Neural cell (in vitro differentiated cells): ENCODE data around the gene FILIP1L.

Experiments
- EP300 ChIP-seq: fragments of 450-650 bp; conservative IDR thresholded peaks from 2 replicates; pipeline ENCODE4 v1.6.1; 2014; ENCODE audit warnings: antibody characterized with exemption, mild to moderate bottlenecking, moderate library complexity; ENCODE audit not compliant: poor library complexity, severe bottlenecking
- EZH2 ChIP-seq: fragments of 200-600, 300-800 bp; shearing (Covaris generic), sonication (generic); IDR thresholded peaks from 2 replicates; pipeline ENCODE4 v1.6.1; 2014; ENCODE audit warnings: antibody characterized with exemption, low read length, borderline replicate concordance, mild to moderate bottlenecking; ENCODE audit not compliant: insufficient read depth, poor library complexity, severe bottlenecking
- MXI1 ChIP-seq: fragments of 450-650 bp; conservative IDR thresholded peaks from 2 replicates; pipeline ENCODE4 v1.6.1; 2014; ENCODE audit warnings: antibody characterized with exemption, mild to moderate bottlenecking; ENCODE audit not compliant: poor library complexity, severe bottlenecking
- RAD21 ChIP-seq: fragments of 450-650 bp; conservative IDR thresholded peaks from 2 replicates; pipeline ENCODE4 v1.6.1; 2014; ENCODE audit warnings: antibody characterized with exemption, mild to moderate bottlenecking, moderate library complexity
- TF ChIP-seq, protein P1 (sequence below): fragments of 450-650 bp; IDR thresholded peaks from 2 replicates; pipeline ENCODE4 v1.5.1; 2014; ENCODE audit warnings: antibody characterized with exemption, mild to moderate bottlenecking, moderate library complexity; ENCODE audit not compliant: poor library complexity, severe bottlenecking
- TF ChIP-seq, protein P2 (sequence below): IDR thresholded peaks from 2 replicates; pipeline ENCODE4 v1.6.1; 2012; ENCODE audit warnings: borderline replicate concordance

DNA sequence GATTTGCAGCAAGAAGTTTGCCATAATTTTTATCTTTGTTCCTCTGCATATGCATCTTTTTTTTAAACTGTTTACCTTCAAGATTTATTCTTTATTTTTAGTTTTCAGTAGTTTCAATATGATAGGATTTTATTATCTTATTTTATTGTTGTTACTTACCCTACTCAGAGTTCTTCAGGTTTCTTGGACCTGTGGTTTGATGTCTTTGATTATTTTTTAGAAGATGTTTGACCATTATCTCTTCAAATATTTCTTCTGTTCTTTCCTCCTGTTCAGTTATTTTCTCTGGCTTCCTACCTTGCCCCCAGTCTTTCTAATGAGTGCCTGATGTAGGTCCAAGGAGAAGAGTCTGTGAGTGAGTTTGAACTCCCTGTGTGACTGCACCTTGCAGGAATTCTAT lies 137.7 kb downstream of the FILIP1L start:
- TF ChIP-seq, protein P1, sequence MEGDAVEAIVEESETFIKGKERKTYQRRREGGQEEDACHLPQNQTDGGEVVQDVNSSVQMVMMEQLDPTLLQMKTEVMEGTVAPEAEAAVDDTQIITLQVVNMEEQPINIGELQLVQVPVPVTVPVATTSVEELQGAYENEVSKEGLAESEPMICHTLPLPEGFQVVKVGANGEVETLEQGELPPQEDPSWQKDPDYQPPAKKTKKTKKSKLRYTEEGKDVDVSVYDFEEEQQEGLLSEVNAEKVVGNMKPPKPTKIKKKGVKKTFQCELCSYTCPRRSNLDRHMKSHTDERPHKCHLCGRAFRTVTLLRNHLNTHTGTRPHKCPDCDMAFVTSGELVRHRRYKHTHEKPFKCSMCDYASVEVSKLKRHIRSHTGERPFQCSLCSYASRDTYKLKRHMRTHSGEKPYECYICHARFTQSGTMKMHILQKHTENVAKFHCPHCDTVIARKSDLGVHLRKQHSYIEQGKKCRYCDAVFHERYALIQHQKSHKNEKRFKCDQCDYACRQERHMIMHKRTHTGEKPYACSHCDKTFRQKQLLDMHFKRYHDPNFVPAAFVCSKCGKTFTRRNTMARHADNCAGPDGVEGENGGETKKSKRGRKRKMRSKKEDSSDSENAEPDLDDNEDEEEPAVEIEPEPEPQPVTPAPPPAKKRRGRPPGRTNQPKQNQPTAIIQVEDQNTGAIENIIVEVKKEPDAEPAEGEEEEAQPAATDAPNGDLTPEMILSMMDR: no peak
- TF ChIP-seq EP300 (no peak), EZH2 (no peak), MXI1 (no peak), RAD21 (no peak)
- TF ChIP-seq, protein P2, sequence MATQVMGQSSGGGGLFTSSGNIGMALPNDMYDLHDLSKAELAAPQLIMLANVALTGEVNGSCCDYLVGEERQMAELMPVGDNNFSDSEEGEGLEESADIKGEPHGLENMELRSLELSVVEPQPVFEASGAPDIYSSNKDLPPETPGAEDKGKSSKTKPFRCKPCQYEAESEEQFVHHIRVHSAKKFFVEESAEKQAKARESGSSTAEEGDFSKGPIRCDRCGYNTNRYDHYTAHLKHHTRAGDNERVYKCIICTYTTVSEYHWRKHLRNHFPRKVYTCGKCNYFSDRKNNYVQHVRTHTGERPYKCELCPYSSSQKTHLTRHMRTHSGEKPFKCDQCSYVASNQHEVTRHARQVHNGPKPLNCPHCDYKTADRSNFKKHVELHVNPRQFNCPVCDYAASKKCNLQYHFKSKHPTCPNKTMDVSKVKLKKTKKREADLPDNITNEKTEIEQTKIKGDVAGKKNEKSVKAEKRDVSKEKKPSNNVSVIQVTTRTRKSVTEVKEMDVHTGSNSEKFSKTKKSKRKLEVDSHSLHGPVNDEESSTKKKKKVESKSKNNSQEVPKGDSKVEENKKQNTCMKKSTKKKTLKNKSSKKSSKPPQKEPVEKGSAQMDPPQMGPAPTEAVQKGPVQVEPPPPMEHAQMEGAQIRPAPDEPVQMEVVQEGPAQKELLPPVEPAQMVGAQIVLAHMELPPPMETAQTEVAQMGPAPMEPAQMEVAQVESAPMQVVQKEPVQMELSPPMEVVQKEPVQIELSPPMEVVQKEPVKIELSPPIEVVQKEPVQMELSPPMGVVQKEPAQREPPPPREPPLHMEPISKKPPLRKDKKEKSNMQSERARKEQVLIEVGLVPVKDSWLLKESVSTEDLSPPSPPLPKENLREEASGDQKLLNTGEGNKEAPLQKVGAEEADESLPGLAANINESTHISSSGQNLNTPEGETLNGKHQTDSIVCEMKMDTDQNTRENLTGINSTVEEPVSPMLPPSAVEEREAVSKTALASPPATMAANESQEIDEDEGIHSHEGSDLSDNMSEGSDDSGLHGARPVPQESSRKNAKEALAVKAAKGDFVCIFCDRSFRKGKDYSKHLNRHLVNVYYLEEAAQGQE: no peak
